Hematopoietic multipotent progenitor cell (in vitro differentiated cells): ENCODE data around the gene OR2C1. TPM values are rescaled to one million over a fixed set of nuclear protein-coding genes. Genes with fewer than 3 reads are reported as not detected.

ENCODE experiments used
- DNase-seq, 3 donors: peaks; one replicate each; pipeline ENCODE4 v3.0.0-alpha.2; 2011 to 2015; ENCODE audit warnings: low read depth in 2 of 3, low spot score in 2 of 3
- total RNA-seq: library from RNA; depleted of rRNA; stranded (reverse); fragments of >200 nt; gene quantifications from one replicate; pipeline ENCODE4 v1.2.3, GENCODE V29; 2012

Gene OR2C1
- total RNA-seq: 0.27 TPM

DNA sequence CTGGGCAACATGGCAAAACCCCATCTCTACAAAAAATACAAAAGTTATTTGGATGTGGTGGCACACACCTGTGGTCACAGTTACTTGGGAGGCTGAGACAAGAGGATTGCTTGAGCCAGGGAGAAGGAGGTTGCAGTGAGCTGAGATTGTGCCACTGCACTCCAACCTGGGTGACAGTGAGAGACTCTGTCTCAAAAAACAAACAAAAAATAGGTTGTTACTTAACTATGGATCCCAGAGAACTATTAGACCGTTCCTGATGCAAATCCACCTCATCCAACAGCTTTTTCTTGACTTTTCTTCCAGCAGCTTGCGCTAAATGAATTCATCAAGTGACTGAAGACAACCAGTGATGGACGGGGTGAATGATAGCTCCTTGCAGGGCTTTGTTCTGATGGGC, at the start of gene OR2C1:
Gene OR2C1, plus strand, starts transcription at position 301 of the 400 bp plus-strand sequence. Its CDS starts 52 bp downstream, at position 353.
- no peak for DNase-seq

DNA sequence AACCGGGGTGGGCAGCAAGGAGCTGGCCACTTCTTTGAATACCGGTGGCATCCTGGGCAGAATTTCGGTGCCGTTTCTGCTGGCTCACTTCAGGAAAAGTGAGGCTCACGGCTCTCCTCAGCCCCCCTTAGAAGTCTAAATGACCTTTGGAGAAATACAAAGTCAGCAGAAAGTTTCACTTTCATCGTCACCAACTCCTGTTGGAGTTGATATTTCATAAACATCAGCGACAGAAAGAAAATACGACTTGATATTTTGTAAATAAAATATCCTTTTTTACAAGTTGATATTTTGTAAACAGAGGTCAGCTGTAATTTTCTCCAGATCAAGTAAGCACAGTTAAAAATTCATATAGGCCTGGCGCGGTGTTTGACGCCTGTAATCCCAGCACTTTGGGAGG, 49.6 kb upstream of the OR2C1 start:
- DNase-seq: no peak

DNA sequence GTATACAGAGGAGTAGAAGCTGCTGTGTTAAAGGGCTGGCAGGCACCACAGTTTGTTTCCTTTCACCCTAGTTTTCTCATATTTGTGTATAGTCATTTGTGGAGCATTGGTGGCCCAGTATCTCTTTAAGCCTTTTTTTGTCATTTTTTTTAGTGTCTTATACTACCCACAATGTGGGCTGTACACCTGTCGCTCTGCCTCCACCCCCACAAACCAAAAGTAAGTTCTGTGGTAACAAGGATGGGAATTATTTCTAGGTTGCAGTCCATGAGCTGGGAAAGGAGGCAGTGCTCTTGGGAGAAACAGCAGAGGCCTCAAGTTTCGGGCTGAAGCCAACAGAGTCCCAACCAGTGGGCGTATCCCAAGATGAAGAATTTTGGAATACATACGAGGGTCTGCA, 44.2 kb upstream of the OR2C1 start:
- DNase-seq: no peak

DNA sequence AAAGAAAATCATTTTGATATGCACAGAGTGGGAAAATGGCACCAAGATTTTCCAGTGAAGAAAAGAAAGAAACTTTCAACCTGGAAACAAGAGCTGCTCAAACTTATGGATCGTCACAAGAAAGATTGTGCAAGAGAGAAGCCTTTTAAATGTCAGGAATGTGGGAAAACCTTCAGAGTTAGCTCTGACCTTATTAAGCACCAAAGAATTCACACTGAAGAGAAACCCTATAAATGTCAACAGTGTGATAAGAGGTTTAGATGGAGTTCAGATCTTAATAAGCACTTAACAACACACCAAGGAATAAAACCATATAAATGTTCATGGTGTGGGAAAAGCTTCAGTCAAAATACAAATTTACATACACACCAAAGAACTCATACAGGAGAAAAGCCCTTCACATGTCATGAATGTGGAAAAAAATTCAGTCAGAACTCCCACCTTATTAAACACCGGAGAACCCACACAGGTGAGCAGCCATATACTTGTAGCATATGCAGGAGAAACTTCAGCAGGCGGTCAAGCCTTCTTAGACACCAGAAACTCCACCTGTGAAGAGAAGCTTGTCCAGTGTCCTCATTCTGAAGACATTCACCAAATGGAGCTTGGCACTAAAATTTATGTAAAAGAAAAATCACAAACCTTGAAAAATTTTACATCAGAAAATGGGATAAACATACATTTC, 38.2 kb upstream of the OR2C1 start:
- DNase-seq: peak in 1 of 3 donors; percentile 40

DNA sequence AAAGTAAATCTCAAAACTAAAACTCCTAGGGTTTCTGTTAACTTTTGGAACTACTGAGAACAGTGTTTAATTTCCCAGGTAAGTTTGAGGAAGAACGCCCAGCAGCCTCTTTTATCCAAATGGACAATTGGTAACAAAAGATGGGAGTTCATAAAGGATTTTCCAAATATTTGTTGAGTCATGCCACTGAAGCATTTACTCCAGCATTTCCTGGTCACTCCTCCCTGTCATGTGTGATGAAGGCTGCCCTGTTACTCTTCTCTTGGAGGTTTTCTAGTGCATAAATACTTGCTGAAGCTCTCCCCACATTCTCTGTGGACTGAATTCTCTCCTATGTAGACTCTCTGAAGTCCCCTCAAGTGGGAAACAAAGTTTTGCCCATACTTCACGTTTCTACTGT, 33.9 kb upstream of the OR2C1 start:
- DNase-seq: no peak

DNA sequence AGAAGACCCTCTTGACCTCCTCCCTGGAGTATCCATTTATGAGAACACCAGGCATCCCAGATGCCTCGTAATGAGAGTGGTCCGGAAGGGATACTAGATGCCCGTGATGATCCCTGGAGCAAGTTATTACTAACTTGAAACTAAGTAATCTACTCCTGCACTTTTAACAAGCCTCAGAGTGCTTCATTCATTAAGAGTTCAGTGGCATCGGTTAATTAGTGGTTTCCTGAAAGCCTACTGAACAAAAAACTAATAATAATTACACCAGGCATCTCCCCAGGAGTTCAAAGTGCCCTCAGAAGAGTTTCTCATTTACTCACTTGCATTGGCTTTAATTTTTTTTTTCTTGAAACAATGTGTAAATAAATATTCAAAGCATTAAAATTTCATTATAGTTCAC, 28.2 kb upstream of the OR2C1 start:
- DNase-seq: no peak

DNA sequence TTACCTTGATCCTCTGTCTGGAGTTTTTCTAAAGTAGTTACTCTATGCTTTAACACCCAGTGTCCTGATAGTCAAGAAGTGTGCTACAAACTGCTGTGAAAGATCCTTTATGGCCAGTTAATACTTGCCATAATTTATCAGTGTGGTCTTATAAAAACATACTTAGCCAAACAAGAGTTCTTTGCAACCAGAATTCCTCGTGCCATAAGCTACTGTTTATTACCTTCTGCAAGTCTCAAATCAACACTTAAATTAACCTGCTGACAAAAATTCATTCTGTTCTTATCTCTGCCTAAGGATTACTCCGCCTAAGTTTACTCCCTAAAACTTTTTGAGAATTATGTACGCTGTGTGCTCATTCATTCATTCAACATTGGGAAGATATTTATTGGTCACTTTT, 27.6 kb upstream of the OR2C1 start:
- DNase-seq: no peak

DNA sequence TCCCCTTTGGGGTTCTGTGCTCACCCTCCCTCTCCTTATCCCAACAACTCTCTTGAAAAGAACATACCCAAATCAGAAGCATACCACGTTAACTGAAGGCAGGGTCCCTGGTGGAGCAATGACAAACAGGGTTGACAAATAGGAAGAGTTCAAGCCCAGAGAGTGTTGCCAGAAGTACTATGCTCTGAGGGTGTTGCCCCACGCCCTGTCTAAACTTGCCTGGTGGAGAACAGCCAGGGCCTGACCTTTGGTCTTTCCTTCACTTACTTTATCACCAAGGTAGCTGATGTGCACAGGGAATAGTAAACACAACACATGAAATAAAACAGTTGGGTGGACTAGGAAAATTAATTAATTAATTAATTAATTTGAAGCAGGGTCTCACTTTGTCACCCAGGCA, 27.0 kb upstream of the OR2C1 start:
- DNase-seq: no peak

DNA sequence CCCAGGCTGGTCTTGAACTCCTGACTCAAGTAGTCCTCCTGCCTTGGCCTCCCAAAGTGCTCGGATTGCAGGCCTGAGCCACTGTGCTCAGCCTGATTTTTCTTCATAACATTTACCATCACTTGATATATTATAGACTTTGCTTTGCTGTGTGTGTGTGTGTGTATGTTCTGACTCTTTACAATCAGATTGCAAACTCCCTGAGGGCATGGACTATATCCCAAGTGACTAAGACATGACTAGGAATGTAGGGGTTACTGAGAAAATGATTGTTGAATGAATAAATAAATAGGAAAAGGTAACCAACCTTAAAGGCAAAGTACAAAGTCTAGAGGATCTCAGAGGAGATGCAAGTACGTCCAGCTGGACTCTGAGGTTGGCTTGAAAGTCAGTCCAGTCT, 9.6 kb upstream of the OR2C1 start:
- no peak for DNase-seq

DNA sequence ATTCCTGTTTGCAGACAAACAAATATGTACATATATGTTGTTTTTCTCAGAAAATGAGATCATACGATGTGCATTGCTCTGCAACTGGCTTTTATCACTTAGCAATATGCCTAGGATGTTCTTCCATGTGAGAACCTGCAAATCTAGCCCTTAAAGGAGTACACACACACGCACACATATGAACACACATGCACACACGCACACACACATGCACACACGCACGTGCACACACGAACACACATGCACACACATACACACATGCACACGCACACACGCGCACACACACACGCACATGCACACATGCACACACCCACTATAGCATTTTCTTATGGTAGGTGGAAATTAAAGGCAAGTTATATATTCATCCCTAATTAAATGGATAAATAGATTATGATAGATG, 8.1 kb upstream of the OR2C1 start:
- DNase-seq: no peak

DNA sequence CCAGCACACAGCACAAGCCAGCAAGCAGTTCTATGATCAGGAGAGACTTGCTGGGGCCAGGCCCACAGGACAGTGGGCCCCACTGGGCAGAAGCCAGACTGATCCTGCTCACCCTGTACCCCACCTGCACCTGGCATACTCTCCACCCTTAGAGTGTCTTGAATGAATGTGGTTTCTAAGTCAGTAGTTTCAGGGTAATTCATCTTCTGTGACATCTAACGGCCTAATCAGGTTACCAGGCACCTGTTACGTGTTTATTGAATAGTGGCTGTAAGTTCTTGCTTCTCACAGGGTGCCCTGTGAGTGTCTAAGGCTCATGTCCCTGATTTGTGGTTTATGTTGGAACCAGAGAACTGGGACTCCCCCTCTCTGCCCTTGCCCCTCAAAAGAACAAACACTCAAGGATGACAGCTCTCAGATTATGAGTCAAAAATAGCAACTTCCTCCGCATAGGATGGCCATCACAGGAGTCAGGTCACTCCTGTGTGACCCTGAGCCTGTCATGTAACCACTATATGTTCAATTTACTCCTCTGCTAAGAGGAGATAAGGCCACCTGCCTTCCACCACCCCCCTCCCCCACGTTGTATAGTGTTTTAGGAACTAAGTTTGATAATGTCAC, 7.0 kb upstream of the OR2C1 start:
- peak in 1 of 3 donors; percentile 39 for DNase-seq

DNA sequence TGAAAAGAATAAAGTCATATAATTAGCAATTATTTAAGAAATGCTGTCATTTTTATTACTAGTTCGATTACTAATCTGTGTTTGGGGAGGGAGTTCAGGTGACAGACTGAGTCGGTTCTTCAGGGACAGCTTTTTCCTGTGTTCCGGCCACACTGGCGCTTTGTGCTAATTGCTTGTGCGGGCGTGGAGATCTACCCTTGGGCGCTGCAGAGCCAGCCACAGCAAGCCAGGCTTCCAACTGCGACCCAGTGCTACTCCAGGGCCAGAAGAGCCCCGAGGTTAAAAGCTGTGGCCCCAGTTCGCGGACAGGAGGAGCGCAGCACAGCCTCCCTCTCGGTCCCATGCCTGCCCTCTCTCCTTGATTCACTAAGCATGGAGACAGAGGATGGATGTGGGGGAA, 6.5 kb upstream of the OR2C1 start:
- no peak for DNase-seq

DNA sequence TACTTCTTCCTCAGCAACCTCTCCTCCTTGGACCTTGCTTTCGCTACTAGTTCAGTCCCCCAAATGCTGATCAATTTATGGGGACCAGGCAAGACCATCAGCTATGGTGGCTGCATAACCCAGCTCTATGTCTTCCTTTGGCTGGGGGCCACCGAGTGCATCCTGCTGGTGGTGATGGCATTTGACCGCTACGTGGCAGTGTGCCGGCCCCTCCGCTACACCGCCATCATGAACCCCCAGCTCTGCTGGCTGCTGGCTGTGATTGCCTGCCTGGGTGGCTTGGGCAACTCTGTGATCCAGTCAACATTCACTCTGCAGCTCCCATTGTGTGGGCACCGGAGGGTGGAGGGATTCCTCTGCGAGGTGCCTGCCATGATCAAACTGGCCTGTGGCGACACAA, 429 bp downstream of the OR2C1 start:
- no peak for DNase-seq

DNA sequence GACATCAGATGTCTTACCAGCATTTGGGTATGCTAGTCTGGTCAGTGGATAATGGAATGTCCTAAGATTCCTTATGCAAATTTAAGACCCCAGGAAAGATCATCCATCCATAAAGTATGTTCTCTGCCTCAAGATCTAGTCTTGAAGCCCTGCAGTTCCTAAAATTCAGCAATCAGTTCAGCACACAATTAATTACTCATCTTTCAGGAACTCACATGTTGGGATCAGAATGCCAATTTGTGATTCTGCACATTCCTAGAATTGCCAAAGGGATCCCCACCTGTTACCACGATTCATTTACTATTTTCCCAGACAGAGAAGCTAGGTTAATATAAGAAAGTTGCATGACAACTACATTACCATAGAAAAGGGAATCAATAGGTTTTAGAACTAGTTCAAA, 3.2 kb downstream of the OR2C1 start:
- no peak for DNase-seq

DNA sequence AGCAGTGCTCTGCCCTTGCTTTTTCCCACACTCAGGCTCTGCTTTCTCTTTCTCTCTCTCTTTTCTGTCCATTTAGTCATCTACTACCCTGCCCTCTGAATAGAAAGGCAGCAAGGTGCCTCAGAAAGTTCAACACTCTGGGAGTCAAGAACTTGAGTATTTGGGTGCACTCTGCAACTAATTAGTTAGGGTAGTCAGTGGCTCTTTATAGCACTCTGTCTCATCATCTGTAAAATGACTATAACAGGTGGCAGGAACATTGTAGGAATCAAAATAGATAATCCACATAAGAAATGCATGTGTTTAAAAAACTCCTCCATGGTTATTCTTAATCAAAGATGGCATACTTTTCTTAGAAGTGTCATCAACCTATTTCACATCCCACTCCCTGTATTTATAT, 7.2 kb downstream of the OR2C1 start:
- DNase-seq: no peak

DNA sequence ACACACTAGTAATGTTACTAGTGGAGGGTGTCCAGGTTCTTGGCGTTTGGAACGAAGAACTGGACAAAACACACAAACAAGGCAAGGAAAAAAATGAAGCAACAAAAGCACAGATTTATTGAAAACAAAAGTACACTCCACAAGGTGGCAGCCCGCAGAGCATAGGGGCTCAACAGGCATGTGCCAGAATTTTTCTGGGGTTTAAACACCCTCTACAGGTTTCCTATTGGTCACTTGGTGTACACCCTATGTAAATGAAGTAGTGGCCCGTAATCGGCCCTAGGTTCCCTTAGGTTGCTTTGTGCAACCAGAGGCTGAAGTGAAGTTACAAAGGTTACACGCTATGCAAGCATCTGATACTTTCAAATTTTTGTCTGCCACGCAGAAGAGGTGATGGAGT, 8.1 kb downstream of the OR2C1 start:
- DNase-seq: no peak

DNA sequence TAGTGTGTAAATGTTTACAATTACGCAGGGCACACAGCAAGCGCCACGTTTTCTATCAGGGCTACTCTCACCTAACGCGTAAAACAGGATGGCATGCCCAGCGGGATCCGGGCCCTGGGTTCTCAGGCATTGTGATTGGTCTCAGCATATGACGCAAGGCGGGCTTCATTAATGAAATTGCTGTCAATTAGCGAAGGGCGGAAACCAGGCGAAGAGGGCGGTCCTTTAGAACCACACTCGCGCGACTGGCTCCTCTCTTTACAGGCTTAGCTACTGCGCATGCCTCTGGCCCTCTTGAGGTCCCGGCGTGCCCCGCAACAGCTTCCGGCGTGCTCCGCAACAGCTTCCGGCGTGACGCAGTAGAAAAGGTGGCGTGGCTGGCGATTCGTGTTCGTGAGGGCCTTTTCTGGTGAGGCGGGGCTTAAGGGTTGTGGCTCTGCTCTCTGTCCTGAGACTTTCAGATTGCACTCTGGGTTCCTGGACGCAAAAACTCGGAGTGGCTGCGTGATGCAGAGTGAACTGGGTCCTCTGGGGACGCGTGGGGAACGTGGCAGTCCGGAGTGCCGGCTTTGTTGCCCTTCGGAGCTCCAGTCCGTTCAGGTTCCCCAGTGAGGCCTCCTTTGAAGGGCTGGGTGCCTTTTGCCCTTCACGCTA, 9.2 kb downstream of the OR2C1 start:
- peak; percentile 55 to 97 (median 92) for DNase-seq

DNA sequence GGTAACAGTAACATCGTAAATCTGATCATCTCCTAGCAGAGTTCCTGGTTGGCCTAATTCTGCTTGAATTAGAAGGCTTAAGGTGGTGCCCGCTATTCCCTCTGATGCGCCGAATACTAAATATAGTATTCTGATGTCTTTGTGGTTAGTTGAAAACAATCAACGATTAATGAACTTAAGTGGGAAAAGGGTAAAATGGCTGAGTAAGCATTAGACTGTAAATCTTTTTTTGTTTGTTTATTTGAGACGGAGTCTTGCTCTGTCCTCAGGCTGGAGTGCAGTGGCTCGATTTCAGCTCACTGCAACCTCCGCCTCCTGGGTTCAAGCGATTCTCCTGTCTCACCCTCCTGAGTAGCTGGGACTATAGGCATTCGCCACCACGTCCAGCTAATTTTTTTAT, 13.4 kb downstream of the OR2C1 start:
- no peak for DNase-seq

DNA sequence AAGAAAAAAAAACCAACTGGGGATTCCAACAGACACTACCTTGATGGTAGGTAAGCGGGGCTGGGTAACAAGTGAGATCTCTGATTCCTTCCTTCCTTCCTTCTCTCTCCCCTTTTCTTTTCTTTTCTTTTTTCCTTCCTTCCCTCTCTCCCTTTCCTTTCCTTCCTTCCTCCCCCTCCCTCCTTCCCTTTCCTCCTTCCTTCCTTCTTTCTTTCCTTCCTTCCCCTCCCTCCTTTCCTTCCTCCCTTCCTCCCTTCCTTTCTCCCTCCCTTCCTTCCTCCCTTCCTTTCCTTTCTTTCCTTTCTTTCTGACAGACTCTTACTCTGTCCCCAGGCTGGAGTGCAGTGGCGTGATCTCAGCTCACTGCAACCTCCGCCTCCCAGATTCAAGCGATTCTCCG, 20.0 kb downstream of the OR2C1 start:
- DNase-seq: no peak

DNA sequence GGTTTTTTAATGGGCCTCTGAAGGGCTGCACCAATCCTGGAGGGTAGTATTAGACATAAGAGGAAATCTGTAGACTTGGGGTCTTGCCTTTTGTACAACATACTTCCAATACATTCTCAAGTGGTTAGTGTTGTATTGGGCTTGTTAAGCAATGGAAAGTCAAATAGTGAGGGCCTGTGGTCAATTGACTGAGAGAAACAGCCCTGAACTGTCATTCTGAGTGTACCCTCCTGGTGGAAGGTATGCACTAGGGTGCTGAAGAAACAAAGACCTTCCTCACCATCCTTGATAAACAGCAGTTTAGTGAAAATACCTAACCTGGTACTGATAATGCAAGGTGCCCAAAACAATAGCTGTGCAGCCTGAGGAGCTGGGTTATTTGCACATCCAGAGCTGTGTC, 22.2 kb downstream of the OR2C1 start:
- no peak for DNase-seq

DNA sequence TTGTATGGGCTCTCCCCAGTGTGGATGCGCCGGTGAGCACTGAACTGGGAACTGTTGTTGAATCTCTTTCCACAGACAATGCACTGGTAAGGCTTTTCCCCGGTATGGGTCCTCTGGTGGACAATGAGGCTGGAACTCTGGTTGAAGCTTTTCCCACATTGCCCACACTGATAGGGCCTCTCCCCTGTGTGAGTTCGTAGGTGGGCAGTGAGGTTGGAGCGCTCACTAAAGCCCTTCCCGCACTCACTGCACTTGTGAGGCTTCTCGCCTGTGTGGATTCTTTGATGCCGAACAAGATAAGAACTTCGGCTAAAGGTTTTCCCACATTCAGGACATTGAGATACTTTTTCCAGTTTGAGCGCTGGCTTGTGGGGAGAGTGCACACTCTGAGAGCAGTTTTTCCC, 27.4 kb downstream of the OR2C1 start:
- no peak for DNase-seq

DNA sequence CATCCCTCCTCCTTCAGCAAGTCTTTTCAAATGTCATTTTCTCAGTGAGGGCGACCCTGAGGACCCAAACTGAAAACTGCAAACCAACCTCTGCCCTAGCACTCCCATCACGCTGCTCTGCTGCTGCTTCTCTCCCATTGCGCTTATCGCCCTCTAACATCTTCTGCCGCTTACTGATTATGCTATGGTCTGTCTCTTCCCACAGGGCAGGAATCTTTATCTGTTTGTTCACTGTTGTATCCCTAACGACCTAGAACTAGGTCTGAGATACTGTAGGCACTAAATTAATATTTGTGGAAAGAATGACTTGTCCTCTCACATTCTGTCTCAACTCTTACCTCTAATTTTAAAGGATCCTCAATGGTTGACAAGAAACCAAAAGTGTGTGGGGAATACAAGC, 32.6 kb downstream of the OR2C1 start:
- DNase-seq: no peak
